Activated CD8-positive, alpha-beta T cell treated with anti-CD3 and anti-CD28 coated beads for 36 hours (primary cell): ENCODE measurements around the gene NCKAP1. TPM values are rescaled to one million over a fixed set of nuclear protein-coding genes. Genes with fewer than 3 reads are reported as not detected.

ENCODE experiments used
- ATAC-seq: fragments of 200-7000 bp; cut with Tn5 transposase; one replicate; pipeline ENCODE4 v1.10.0; 2021; ENCODE audit warnings: mild to moderate bottlenecking, moderate library complexity
- CTCF ChIA-PET: fragments of 350-600 bp; sonication (Branson Sonifier 250); formaldehyde crosslinking; loops from one replicate; lab custom pipeline; 2021; ENCODE audit warnings: antibody characterized with exemption; lab: Charles Lee
- POLR2A ChIA-PET: fragments of 350-600 bp; sonication (Branson Sonifier 250); formaldehyde crosslinking; loops from one replicate; lab custom pipeline; 2021; ENCODE audit warnings: antibody characterized with exemption; lab: Charles Lee
- DNase-seq: peaks from one replicate; pipeline ENCODE4 v3.0.0-alpha.2; 2020
- H3K27ac Mint-ChIP-seq: one replicate; pipeline ENCODE4 v1.8.0; 2021; ENCODE audit warnings: mild to moderate bottlenecking, mixed read lengths
- H3K27me3 Mint-ChIP-seq: one replicate; pipeline ENCODE4 v1.8.0; 2021; ENCODE audit warnings: mixed read lengths
- H3K36me3 Mint-ChIP-seq: one replicate; pipeline ENCODE4 v1.8.0; 2021; ENCODE audit warnings: low read depth, mixed read lengths
- H3K4me1 Mint-ChIP-seq: one replicate; pipeline ENCODE4 v1.8.0; 2021; ENCODE audit warnings: low read depth, mixed read lengths
- H3K4me3 Mint-ChIP-seq: one replicate; pipeline ENCODE4 v1.8.0; 2021; ENCODE audit warnings: mild to moderate bottlenecking, moderate library complexity, mixed read lengths
- H3K9me3 Mint-ChIP-seq: one replicate; pipeline ENCODE4 v1.8.0; 2021; ENCODE audit warnings: mixed read lengths
- intact Hi-C: fragments of 100-400 bp; cut with micrococcal nuclease; formaldehyde crosslinking; loops from one replicate; pipeline ENCODE4 v1.10.0; 2022
- total RNA-seq, 2 experiments: library from RNA; stranded (reverse); gene quantifications; one replicate each; pipeline ENCODE4 v1.2.3, GENCODE V29; 2021
- TF ChIP-seq, protein P1 (sequence below): fragments of 200-600 bp; IDR thresholded peaks from one replicate; pipeline ENCODE4 v1.8.0; 2022; ENCODE audit warnings: antibody characterized with exemption, mild to moderate bottlenecking

NCKAP1 gene
- total RNA-seq, 2 experiments from 2014 or later, result 3.1 to 3.9 TPM

DNA sequence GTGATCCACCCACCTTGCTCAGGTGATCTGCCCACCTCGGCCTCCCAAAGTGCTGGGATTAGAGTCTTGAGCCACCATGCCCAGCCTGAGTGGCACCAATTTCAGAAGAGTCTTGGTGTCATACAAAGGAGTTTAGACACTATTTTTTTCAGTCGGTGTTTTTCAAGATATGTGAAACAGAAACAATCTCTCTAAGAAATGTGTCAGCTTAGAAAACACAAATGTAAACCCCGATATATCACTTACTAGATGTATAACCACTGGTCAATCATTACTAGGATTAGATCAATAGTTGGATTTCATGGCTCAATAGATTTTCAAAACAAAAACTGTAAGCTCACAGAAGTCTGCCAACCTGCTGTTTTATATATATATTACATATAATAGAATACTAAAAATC, 104.6 kb downstream of the NCKAP1 start:
- CTCF ChIA-PET, result no interaction called here
- POLR2A ChIA-PET, result no interaction called here

DNA sequence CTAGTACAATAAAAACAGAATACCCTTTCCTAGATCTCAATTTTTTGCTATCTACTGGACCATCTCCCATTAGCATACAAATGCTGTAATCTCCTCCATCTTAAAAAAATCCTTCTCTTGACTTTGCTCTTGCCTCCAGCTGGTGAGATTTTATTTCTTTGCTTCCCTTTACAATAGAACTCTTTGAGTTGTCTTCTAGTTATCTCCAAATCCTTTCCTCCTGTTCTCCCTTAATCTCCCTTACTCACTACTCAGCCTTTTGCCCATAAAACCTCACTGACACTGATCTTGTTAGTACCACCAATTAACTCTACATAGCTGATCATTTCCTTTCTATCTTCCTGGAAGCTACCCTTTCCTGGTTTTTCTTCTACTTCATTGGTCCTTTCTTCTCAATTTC, 108.3 kb downstream of the NCKAP1 start:
- Mint-ChIP-seq H3K4me1 (no peaks in the 10 kb centered on the region), H3K9me3 (no peaks in the 10 kb centered on the region), H3K27me3 (peaks cover 1% of the 10 kb centered on the region), H3K27ac (no peak overlapping the region), H3K36me3 (no peaks in the 10 kb centered on the region), H3K4me3 (no peak overlapping the region)
- ATAC-seq (no peak), DNase-seq (no peak)
- POLR2A ChIA-PET, result no interaction called here
- TF ChIP-seq, protein P1, sequence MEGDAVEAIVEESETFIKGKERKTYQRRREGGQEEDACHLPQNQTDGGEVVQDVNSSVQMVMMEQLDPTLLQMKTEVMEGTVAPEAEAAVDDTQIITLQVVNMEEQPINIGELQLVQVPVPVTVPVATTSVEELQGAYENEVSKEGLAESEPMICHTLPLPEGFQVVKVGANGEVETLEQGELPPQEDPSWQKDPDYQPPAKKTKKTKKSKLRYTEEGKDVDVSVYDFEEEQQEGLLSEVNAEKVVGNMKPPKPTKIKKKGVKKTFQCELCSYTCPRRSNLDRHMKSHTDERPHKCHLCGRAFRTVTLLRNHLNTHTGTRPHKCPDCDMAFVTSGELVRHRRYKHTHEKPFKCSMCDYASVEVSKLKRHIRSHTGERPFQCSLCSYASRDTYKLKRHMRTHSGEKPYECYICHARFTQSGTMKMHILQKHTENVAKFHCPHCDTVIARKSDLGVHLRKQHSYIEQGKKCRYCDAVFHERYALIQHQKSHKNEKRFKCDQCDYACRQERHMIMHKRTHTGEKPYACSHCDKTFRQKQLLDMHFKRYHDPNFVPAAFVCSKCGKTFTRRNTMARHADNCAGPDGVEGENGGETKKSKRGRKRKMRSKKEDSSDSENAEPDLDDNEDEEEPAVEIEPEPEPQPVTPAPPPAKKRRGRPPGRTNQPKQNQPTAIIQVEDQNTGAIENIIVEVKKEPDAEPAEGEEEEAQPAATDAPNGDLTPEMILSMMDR, result no peak
- intact Hi-C loops, result no loop called here
- CTCF ChIA-PET, result interaction anchor here (0.6 to 2.0 kb wide), 3 partner anchors 11 to 700 kb away, joined by 3 to 5 read pairs (median 3); no protein-coding TSS in a partner anchor

More for the DNA sequence above, 104.6 kb downstream of the NCKAP1 start:
- Mint-ChIP-seq H3K4me1 (no peaks in the 10 kb centered on the region), H3K9me3 (no peaks in the 10 kb centered on the region), H3K36me3 (no peaks in the 10 kb centered on the region), H3K27me3 (peaks cover 1% of the 10 kb centered on the region), H3K4me3 (no peak overlapping the region), H3K27ac (no peak overlapping the region)
- DNase-seq (no peak), ATAC-seq (no peak)
- intact Hi-C loops, result no loop called here
- TF ChIP-seq, protein P1, result no peak

DNA sequence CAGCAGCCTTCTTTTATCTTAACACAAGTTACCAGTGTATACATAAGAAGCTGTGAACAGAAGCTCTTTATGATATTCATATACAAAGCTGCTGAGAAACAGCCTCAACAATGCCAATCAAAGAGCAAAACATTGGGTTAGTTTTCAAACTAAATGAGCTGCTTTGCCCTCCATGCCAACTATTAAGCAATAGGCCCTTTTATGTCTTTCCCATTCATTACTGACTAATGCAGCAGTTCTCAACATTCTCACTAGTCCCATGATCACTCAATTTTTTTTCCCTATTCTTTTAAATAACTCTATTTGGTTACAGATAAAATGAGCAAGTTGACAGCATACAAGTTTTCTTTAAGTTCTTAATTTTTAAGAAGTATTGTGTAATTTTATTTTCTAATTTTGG, 114.0 kb downstream of the NCKAP1 start:
- Mint-ChIP-seq H3K4me1 (no peaks in the 10 kb centered on the region), H3K9me3 (no peaks in the 10 kb centered on the region), H3K27ac (no peak overlapping the region), H3K4me3 (no peak overlapping the region), H3K36me3 (no peaks in the 10 kb centered on the region), H3K27me3 (no peaks in the 10 kb centered on the region)
- intact Hi-C loops, result no loop called here
- ATAC-seq (no peak), DNase-seq (no peak)
- TF ChIP-seq, protein P1, result no peak
- CTCF ChIA-PET, result no interaction called here
- POLR2A ChIA-PET, result interaction anchor here (0.5 kb wide), 1 partner anchor 113 kb away, joined by 3 read pairs; no protein-coding TSS in a partner anchor

DNA sequence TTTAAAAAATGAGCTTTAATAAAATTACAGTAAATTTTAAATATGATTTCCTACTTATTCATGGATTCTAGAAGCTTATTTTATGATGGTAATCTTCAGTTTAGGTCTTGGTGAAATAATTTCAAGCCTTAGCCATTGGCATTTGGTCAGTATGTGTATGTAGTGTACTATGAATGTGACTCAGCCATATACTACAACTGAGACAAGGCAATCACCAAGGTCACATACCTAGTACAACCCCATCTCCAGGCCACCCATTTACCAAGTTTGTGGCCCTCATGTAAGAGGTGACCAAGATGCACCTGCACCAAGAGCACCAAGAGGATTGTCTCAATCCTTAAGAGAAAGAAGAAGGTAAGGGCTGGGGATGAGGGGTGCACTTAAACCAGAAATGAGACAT, 117.0 kb downstream of the NCKAP1 start:
- H3K9me3 Mint-ChIP-seq, result no peaks in the 10 kb centered on the region
- no peak for DNase-seq
- no peaks in the 10 kb centered on the region for H3K27me3 Mint-ChIP-seq
- H3K4me3 Mint-ChIP-seq, result no peak overlapping the region
- no peak for ATAC-seq
- no peaks in the 10 kb centered on the region for H3K4me1 Mint-ChIP-seq
- TF ChIP-seq, protein P1, result no peak
- no peaks in the 10 kb centered on the region for H3K36me3 Mint-ChIP-seq
- intact Hi-C loops, result no loop called here
- ChIA-PET POLR2A (no interaction called here), CTCF (no interaction called here)
- H3K27ac Mint-ChIP-seq, result no peak overlapping the region

DNA sequence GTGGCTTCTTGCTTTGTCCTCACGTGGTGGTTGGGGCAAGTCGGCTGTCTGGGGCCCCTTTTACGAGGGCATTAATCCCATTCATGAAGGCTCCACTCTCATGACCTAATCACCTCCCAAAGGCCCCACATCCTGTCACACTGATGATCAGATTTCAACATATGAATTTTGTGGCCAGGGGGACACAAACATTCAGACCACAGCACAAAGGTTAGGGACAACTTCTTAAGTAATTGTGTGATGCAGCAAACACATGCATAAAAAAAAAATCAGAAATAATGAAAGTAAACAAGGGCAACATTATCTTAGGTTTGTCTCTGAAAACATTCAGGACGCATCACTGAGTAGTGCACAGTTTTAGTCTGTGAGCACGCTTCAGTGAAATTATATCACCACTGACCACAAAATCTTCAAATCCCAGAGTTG, 117.6 kb downstream of the NCKAP1 start:
- ChIA-PET CTCF (no interaction called here), POLR2A (no interaction called here)
- H3K27ac Mint-ChIP-seq, result no peak overlapping the region
- no peaks in the 10 kb centered on the region for H3K4me1 Mint-ChIP-seq
- H3K9me3 Mint-ChIP-seq, result no peaks in the 10 kb centered on the region
- intact Hi-C loops, result no loop called here
- no peak for DNase-seq
- H3K27me3 Mint-ChIP-seq, result no peaks in the 10 kb centered on the region
- H3K36me3 Mint-ChIP-seq, result no peaks in the 10 kb centered on the region
- ATAC-seq, result no peak
- TF ChIP-seq, protein P1, result no peak
- no peak overlapping the region for H3K4me3 Mint-ChIP-seq
